IMR-90 (cell line): Measurements from ENCODE around the gene KPNA3. TPM values are rescaled to one million over a fixed set of nuclear protein-coding genes. Genes with fewer than 3 reads are reported as not detected.

Experiments used
- ATAC-seq: fragments of 200-7000 bp; cut with Tn5 transposase; 2 replicates; pipeline ENCODE4 v1.9.1; 2020; ENCODE audit warnings: low read depth, mild to moderate bottlenecking, moderate library complexity
- BruUV-seq: library from RNA; stranded (reverse); fragments of 400-500 nt; replicated peaks from 2 replicates; lab custom pipeline; 2021; lab: Mats Ljungman, UMichigan
- CTCF ChIA-PET: fragments of 300-600 bp; formaldehyde crosslinking; extraction: SDS; loops from one replicate; lab custom pipeline; 2021; ENCODE audit warnings: antibody characterized with exemption; lab: Yijun Ruan, JAX
- POLR2A ChIA-PET: fragments of 300-600 bp; sonication (Branson Sonifier 250); formaldehyde crosslinking; loops from one replicate; lab custom pipeline; 2022; ENCODE audit warnings: antibody characterized with exemption; ENCODE audit not compliant: unreplicated experiment; lab: Charles Lee
- DNase-seq: peaks from one replicate; pipeline ENCODE4 v3.0.0; 2013
- H2AFZ ChIP-seq: replicated peaks from 2 replicates; pipeline ENCODE3; 2013; ENCODE audit warnings: low read length, mild to moderate bottlenecking; ENCODE audit not compliant: poor library complexity
- H2AK5ac ChIP-seq: 2 replicates; pipeline ENCODE4 v1.6.1; 2013; ENCODE audit warnings: low read depth, low read length, inconsistent platforms
- H2AK9ac ChIP-seq: replicated peaks from 2 replicates; pipeline ENCODE3; 2013; ENCODE audit warnings: mild to moderate bottlenecking, low read depth, low read length, moderate library complexity; ENCODE audit not compliant: poor library complexity
- H2BK120ac ChIP-seq: 2 replicates; pipeline ENCODE4 v1.6.1; 2013; ENCODE audit warnings: low read depth, low read length, inconsistent platforms
- H2BK15ac ChIP-seq: 3 replicates; pipeline ENCODE4 v1.6.1; 2013; ENCODE audit warnings: low read depth, low read length, inconsistent platforms
- H2BK20ac ChIP-seq: 2 replicates; pipeline ENCODE4 v1.6.1; 2013; ENCODE audit warnings: low read depth, mild to moderate bottlenecking, inconsistent platforms, low read length, moderate library complexity
- H2BK5ac ChIP-seq: 2 replicates; pipeline ENCODE4 v1.6.1; 2013; ENCODE audit warnings: mild to moderate bottlenecking, low read depth, low read length, inconsistent platforms; ENCODE audit not compliant: poor library complexity, severe bottlenecking
- H3K14ac ChIP-seq: replicated peaks from 2 replicates; pipeline ENCODE4 v1.6.1; 2013; ENCODE audit warnings: low read depth, low read length, inconsistent platforms
- H3K18ac ChIP-seq: 2 replicates; pipeline ENCODE4 v1.6.1; 2013; ENCODE audit warnings: low read depth, low read length, control low read depth
- H3K23ac ChIP-seq: 2 replicates; pipeline ENCODE4 v1.6.1; 2013; ENCODE audit warnings: low read depth, low read length, inconsistent platforms
- H3K27ac ChIP-seq: 2 replicates; pipeline ENCODE4 v1.5.1; 2013; ENCODE audit warnings: mild to moderate bottlenecking, control low read depth, low read length; ENCODE audit not compliant: insufficient read depth
- H3K27me3 ChIP-seq: 2 replicates; pipeline ENCODE4 v1.6.1; 2013; ENCODE audit warnings: low read length; ENCODE audit not compliant: control insufficient read depth, insufficient read depth
- H3K36me3 ChIP-seq: 2 replicates; pipeline ENCODE4 v1.6.1; 2013; ENCODE audit warnings: low read length, mixed read lengths; ENCODE audit not compliant: control insufficient read depth, insufficient read depth
- H3K4ac ChIP-seq: 2 replicates; pipeline ENCODE4 v1.6.1; 2013; ENCODE audit warnings: low read depth, low read length, inconsistent platforms
- H3K4me1 ChIP-seq: 2 replicates; pipeline ENCODE4 v1.6.1; 2013; ENCODE audit warnings: low read length, mixed read lengths; ENCODE audit not compliant: control insufficient read depth, insufficient read depth
- H3K4me2 ChIP-seq: 2 replicates; pipeline ENCODE4 v1.6.1; 2013; ENCODE audit warnings: low read depth, mild to moderate bottlenecking, control low read depth, low read length, moderate library complexity
- H3K4me3 ChIP-seq: 2 replicates; pipeline ENCODE4 v1.5.1; 2013; ENCODE audit warnings: low read depth, mild to moderate bottlenecking, control low read depth, low read length, moderate library complexity; ENCODE audit not compliant: insufficient read depth
- H3K56ac ChIP-seq: 2 replicates; pipeline ENCODE4 v1.6.1; 2013; ENCODE audit warnings: low read length, inconsistent platforms; ENCODE audit not compliant: insufficient read depth; ENCODE audit errors: extremely low read depth
- H3K79me1 ChIP-seq, 2 experiments: 2 replicates each; pipeline ENCODE4 v1.6.1; 2013; ENCODE audit warnings: low read length in 2 of 2, inconsistent platforms in 1 of 2, low read depth in 1 of 2
- H3K9ac ChIP-seq: 2 replicates; pipeline ENCODE4 v1.6.1; 2013; ENCODE audit warnings: low read depth, low read length, control low read depth
- H3K9me1 ChIP-seq: 2 replicates; pipeline ENCODE4 v1.6.1; 2013; ENCODE audit warnings: low read length, inconsistent platforms; ENCODE audit not compliant: insufficient read depth
- H3K9me3 ChIP-seq: 2 replicates; pipeline ENCODE4 v1.6.1; 2013; ENCODE audit warnings: low read length; ENCODE audit not compliant: control insufficient read depth, insufficient read depth
- H4K20me1 ChIP-seq: 2 replicates; pipeline ENCODE4 v1.6.1; 2013; ENCODE audit warnings: low read length, inconsistent platforms; ENCODE audit not compliant: insufficient read depth
- H4K5ac ChIP-seq: 2 replicates; pipeline ENCODE4 v1.6.1; 2013; ENCODE audit warnings: mild to moderate bottlenecking, low read depth, low read length, control low read depth
- H4K8ac ChIP-seq, 2 experiments: 2 replicates each; pipeline ENCODE4 v1.6.1; 2013; ENCODE audit warnings: low read depth in 2 of 2, low read length in 2 of 2, control low read depth in 1 of 2, inconsistent platforms in 1 of 2
- H4K91ac ChIP-seq: 2 replicates; pipeline ENCODE4 v1.6.1; 2013; ENCODE audit warnings: low read depth, low read length, inconsistent platforms; ENCODE audit not compliant: insufficient read depth
- BHLHE40 ChIP-seq: fragments of 150-350 bp; IDR thresholded peaks from 2 replicates; pipeline ENCODE4 v1.6.1; 2016; ENCODE audit warnings: mild to moderate bottlenecking, low read depth, low read length
- CEBPB ChIP-seq: IDR thresholded peaks from 2 replicates; pipeline ENCODE4 v1.6.1; 2012; ENCODE audit warnings: low read depth, low read length, improper control_type of control experiment
- ELK1 ChIP-seq: fragments of 150-350 bp; IDR thresholded peaks from 2 replicates; pipeline ENCODE4 v1.6.1; 2016; ENCODE audit warnings: low read depth, mild to moderate bottlenecking, low read length, moderate library complexity, borderline replicate concordance
- FOS ChIP-seq: fragments of 150-350 bp; IDR thresholded peaks from 2 replicates; pipeline ENCODE4 v1.6.1; 2016; ENCODE audit warnings: low read depth, low read length
- MAFK ChIP-seq: IDR thresholded peaks from 2 replicates; pipeline ENCODE4 v1.6.1; 2012; ENCODE audit warnings: low read depth, low read length, improper control_type of control experiment
- MAZ ChIP-seq: IDR thresholded peaks from 2 replicates; pipeline ENCODE4 v1.6.1; 2012; ENCODE audit warnings: low read depth, mild to moderate bottlenecking, low read length, improper control_type of control experiment, moderate library complexity, borderline replicate concordance
- MXI1 ChIP-seq: IDR thresholded peaks from 2 replicates; pipeline ENCODE4 v1.6.1; 2012; ENCODE audit warnings: low read depth, mild to moderate bottlenecking, low read length, moderate library complexity, borderline replicate concordance
- NFE2L2 ChIP-seq: fragments of 150-350 bp; IDR thresholded peaks from 2 replicates; pipeline ENCODE4 v1.6.1; 2016; ENCODE audit warnings: low read depth, mild to moderate bottlenecking, low read length
- POLR2A ChIP-seq: IDR thresholded peaks from 2 replicates; pipeline ENCODE4 v1.6.1; 2012; ENCODE audit warnings: mild to moderate bottlenecking, low read depth, low read length
- SMC3 ChIP-seq: fragments of 150-350 bp; IDR thresholded peaks from 2 replicates; pipeline ENCODE4 v1.6.1; 2016; ENCODE audit warnings: low read depth, mild to moderate bottlenecking, antibody characterized with exemption, low read length, moderate library complexity
- WGBS, 2 experiments: methylation state at CpG; one replicate each; pipeline versions ENCODE4 v1.1.5 to v1.1.7; 2013; ENCODE audit warnings: missing lambda C conversion rate in 2 of 2; ENCODE audit not compliant: insufficient read length in 1 of 2; ENCODE audit errors: extremely low coverage in 2 of 2; 5-methylcytosine and 5-hydroxymethylcytosine counted together
- dilution Hi-C: fragments of 300-500 bp; cut with HindIII; formaldehyde crosslinking; loops from one replicate; pipeline ENCODE4 v1.14.3; 2018; ENCODE audit warnings: low sequenced_read_pairs; ENCODE audit not compliant: unreplicated experiment
- in situ Hi-C: fragments of 300-500 bp; cut with MboI; formaldehyde crosslinking; loops from 3 replicates; pipeline ENCODE4 v1.14.3; 2019; ENCODE audit warnings: low sequenced_read_pairs, inconsistent platforms, mixed read lengths
- intact Hi-C: fragments of 100-400 bp; cut with micrococcal nuclease; formaldehyde crosslinking; loops from 2 replicates; pipeline ENCODE4 v1.10.0; 2022
- polyA plus RNA-seq, 3 experiments: library from polyadenylated mRNA; depleted of rRNA; stranded (reverse); fragments of >200 nt; gene quantifications; 2 replicates each; pipeline ENCODE4 v1.2.3, GENCODE V29; 2012; ENCODE audit warnings: low replicate concordance in 1 of 3
- total RNA-seq: library from RNA; depleted of rRNA; stranded (reverse); fragments of >200 nt; gene quantifications from 2 replicates; pipeline ENCODE4 v1.2.3, GENCODE V29; 2012

The KPNA3 gene
- total and polyA plus RNA-seq, 2 of the 4 experiments (the other 2 are of a cell fraction): 25.3 to 48.6 TPM

- POLR2A ChIA-PET: no interaction called here
- in situ Hi-C loops: loop anchor here (10.0 to 25.0 kb wide), 3 partner anchors 417 to 1395 kb away; partner anchors contain the start of gene RNASEH2B
- ATAC-seq: peak; percentile 59
Observed at GRCh38 chr13:49667773-49668172, 124.7 kb downstream of the KPNA3 start.

More at GRCh38 chr13:49667773-49668172, 124.7 kb downstream of the KPNA3 start:
- H3K36me3 ChIP-seq: peaks cover 28% of the 10 kb centered on the region
- H3K14ac ChIP-seq: no peak overlapping the region
- H2AFZ ChIP-seq: no peak overlapping the region
- no peak overlapping the region for H2BK20ac ChIP-seq
- dilution Hi-C loops (no loop called here), intact Hi-C loops (loop anchor here (2.0 to 10.0 kb wide), 4 partner anchors 267 to 865 kb away; partner anchors contain the start of genes SPRYD7 and TRIM13)
- H3K9me3 ChIP-seq: no peaks in the 10 kb centered on the region
- no peak overlapping the region for H4K91ac ChIP-seq
- DNase-seq: peak; percentile 44
- H3K18ac ChIP-seq: no peak overlapping the region
- peaks cover 12 to 15% of the 10 kb centered on the region in 2 experiments; a peak in 3 of 4 replicates for H3K79me1 ChIP-seq
- H2AK9ac ChIP-seq: no peak overlapping the region
- H4K8ac ChIP-seq: peak overlapping the region in 1 of 2 experiments; percentile 24; a peak in 1 of 4 replicates
- no peak overlapping the region for H3K4me3 ChIP-seq
- TF ChIP-seq MAFK (no peak), BHLHE40 (no peak), ELK1 (no peak), MAZ (no peak), POLR2A (no peak), NFE2L2 (no peak), CEBPB (no peak), SMC3 (no peak), MXI1 (no peak), FOS (no peak)
- no peak overlapping the region for H3K27ac ChIP-seq
- 67% methylated on average over 1 of the region's 2 CpGs; no CpG with 5 or more reads in 1 of the 2 experiments for WGBS, 2 experiments
- H4K5ac ChIP-seq: no peak overlapping the region
- peaks cover 2% of the 10 kb centered on the region; the same call in 1 of the 2 replicates for H4K20me1 ChIP-seq
- H3K9me1 ChIP-seq: 0 out of 2 replicates have a peak, but pooled peaks cover 8% of the 10 kb centered on the region
- H3K56ac ChIP-seq: no peak overlapping the region
- no TSS peak for BruUV-seq
- no peak overlapping the region for H2AK5ac ChIP-seq
- no peak overlapping the region for H3K4me2 ChIP-seq
- CTCF ChIA-PET: no interaction called here
- 0 out of 2 replicates have a peak overlapping the region, but pooled peaks have one; percentile 8 for H3K23ac ChIP-seq
- peaks cover 5% of the 10 kb centered on the region for H3K4me1 ChIP-seq
- H3K9ac ChIP-seq: no peak overlapping the region
- no peaks in the 10 kb centered on the region for H3K27me3 ChIP-seq
- H3K4ac ChIP-seq: no peak overlapping the region
- H2BK120ac ChIP-seq: no peak overlapping the region
- no peak overlapping the region for H2BK5ac ChIP-seq
- H2BK15ac ChIP-seq: no peak overlapping the region
